ENCODE measurements around the gene SLC4A11. TPM values are rescaled to one million over a fixed set of nuclear protein-coding genes. Genes with fewer than 3 reads are reported as not detected.

The SLC4A11 gene
- polyA plus RNA-seq, 1 experiment = 1.2 TPM

- ChIA-PET POLR2A (interaction anchor here (0.6 kb wide), 1 partner anchor 8 kb away, joined by 6 read pairs; no protein-coding TSS in a partner anchor), CTCF (interaction anchor here (1.2 to 3.3 kb wide), 3 partner anchors 10 to 91 kb away, joined by 3 to 19 read pairs (median 10); no protein-coding TSS in a partner anchor)
- Histone ChIP-seq H3K27me3 (ENCODE audit: control insufficient read depth, insufficient read depth, low read length) (peaks cover 4% of the 10 kb centered on the region), H3K36me3 (ENCODE audit: control insufficient read depth, insufficient read depth, low read length) (no peaks in the 10 kb centered on the region), H3K4me3 (ENCODE audit: low read depth, low read length) (peak overlapping the region; percentile 62)
- no peak for DNase-seq (ENCODE audit: low read depth)
- no peak for TF ChIP-seq CTCF (IDR thresholded peaks at IDR 0.05; ENCODE audit: insufficient read depth, low read depth, low read length)
Observed at GRCh38 chr20:3238616-3239025, 369 bp downstream of the SLC4A11 start.

GRCh38 chr20:3237958-3238615 is 903 bp downstream of the SLC4A11 start:
- no peak for TF ChIP-seq CTCF (IDR thresholded peaks at IDR 0.05; ENCODE audit: insufficient read depth, low read depth, low read length)
- POLR2A ChIA-PET = no interaction called here

GRCh38 chr20:3237011-3237957 is 1.7 kb downstream of the SLC4A11 start:
- H3K4me3 ChIP-seq (ENCODE audit: low read depth, low read length) = no peak overlapping the region; the same call in 1 of the 2 replicates

More at GRCh38 chr20:3237958-3238615, 903 bp downstream of the SLC4A11 start:
- H3K27me3 ChIP-seq (ENCODE audit: control insufficient read depth, insufficient read depth, low read length) = peaks cover 4% of the 10 kb centered on the region
- CTCF ChIA-PET = interaction anchor here (1.2 to 3.3 kb wide), 3 partner anchors 10 to 92 kb away, joined by 3 to 19 read pairs (median 10); no protein-coding TSS in a partner anchor
- DNase-seq (ENCODE audit: low read depth) = no peak
- H3K36me3 ChIP-seq (ENCODE audit: control insufficient read depth, insufficient read depth, low read length) = no peaks in the 10 kb centered on the region
- peak overlapping the region; percentile 62 for H3K4me3 ChIP-seq (ENCODE audit: low read depth, low read length)

GRCh38 chr20:3235666-3236324 is 3.2 kb downstream of the SLC4A11 start:
- no peaks in the 10 kb centered on the region for H3K36me3 ChIP-seq (ENCODE audit: control insufficient read depth, insufficient read depth, low read length)
- H3K27me3 ChIP-seq (ENCODE audit: control insufficient read depth, insufficient read depth, low read length) = peaks cover 4% of the 10 kb centered on the region
- no peak for TF ChIP-seq CTCF (IDR thresholded peaks at IDR 0.05; ENCODE audit: insufficient read depth, low read depth, low read length)
- POLR2A ChIA-PET = no interaction called here
- no peak for DNase-seq (ENCODE audit: low read depth)
- CTCF ChIA-PET = no interaction called here
- H3K4me3 ChIP-seq (ENCODE audit: low read depth, low read length) = no peak overlapping the region

More at GRCh38 chr20:3237011-3237957, 1.7 kb downstream of the SLC4A11 start:
- POLR2A ChIA-PET = no interaction called here
- no peaks in the 10 kb centered on the region for H3K36me3 ChIP-seq (ENCODE audit: control insufficient read depth, insufficient read depth, low read length)
- H3K27me3 ChIP-seq (ENCODE audit: control insufficient read depth, insufficient read depth, low read length) = peaks cover 4% of the 10 kb centered on the region
- no peak for TF ChIP-seq CTCF (IDR thresholded peaks at IDR 0.05; ENCODE audit: insufficient read depth, low read depth, low read length)
- CTCF ChIA-PET = interaction anchor here (1.4 kb wide), 1 partner anchor 18 kb away, joined by 5 read pairs; no protein-coding TSS in a partner anchor
- no peak for DNase-seq (ENCODE audit: low read depth)

Data from BJ (cell line).